ENCODE data around the gene NFX1. TPM values are rescaled to one million over a fixed set of nuclear protein-coding genes. Genes with fewer than 3 reads are reported as not detected.

Gene NFX1
- total RNA-seq, 1 donor from 2014 or later, result 34.1 TPM

GRCh38 chr9:33403941-33404787 is 113.8 kb downstream of the NFX1 start:
- TF ChIP-seq POLR2A (IDR thresholded peaks at IDR 0.05), result no peak
- no peak for TF ChIP-seq POLR2AphosphoS5 (IDR thresholded peaks at IDR 0.05; ENCODE audit: insufficient read depth in 1 of 2, low read depth in 1 of 2)
- TF ChIP-seq, protein P1, sequence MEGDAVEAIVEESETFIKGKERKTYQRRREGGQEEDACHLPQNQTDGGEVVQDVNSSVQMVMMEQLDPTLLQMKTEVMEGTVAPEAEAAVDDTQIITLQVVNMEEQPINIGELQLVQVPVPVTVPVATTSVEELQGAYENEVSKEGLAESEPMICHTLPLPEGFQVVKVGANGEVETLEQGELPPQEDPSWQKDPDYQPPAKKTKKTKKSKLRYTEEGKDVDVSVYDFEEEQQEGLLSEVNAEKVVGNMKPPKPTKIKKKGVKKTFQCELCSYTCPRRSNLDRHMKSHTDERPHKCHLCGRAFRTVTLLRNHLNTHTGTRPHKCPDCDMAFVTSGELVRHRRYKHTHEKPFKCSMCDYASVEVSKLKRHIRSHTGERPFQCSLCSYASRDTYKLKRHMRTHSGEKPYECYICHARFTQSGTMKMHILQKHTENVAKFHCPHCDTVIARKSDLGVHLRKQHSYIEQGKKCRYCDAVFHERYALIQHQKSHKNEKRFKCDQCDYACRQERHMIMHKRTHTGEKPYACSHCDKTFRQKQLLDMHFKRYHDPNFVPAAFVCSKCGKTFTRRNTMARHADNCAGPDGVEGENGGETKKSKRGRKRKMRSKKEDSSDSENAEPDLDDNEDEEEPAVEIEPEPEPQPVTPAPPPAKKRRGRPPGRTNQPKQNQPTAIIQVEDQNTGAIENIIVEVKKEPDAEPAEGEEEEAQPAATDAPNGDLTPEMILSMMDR (IDR thresholded peaks at IDR 0.05), result no peak
- DNase-seq (ENCODE audit: extremely low spot score in 2 of 2), result no peak
- no peak overlapping the region for H3K4me3 ChIP-seq
- no peaks in the 10 kb centered on the region for H3K36me3 ChIP-seq
- intact Hi-C loops (cut with DNase I), result no loop called here
- peaks cover 9% of the 10 kb centered on the region for H3K4me1 ChIP-seq
- H3K27ac ChIP-seq, result no peak overlapping the region
- no peaks in the 10 kb centered on the region for H3K9me3 ChIP-seq
- no peaks in the 10 kb centered on the region for H3K27me3 ChIP-seq

DNA sequence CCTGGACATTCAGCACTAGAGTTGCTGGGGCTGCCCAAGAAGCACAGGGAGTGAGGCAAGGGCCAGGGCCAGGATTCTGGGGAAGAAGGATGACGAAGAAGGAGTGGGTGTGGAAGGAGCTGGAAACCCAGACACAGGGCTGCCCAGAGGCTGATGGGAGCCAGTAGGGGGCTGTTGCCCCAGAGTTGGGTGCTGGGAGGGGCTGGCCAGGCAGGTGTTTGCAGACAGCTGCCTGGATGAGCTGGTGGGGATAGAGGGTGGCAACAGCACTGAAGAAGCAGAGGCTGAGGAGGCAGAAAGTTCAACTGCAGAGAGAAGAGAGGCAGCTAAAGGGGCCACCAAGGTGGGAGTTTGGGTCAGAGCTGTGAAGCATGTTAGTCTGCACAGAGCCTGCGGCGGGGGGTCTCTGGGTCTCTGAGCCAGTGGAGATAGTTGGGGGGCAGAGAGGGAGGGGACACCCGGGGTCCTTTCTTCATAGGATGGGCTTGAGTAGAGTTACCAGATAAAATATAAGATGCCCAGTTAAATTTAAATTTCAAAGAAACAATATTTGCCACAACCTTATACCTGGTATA is 114.6 kb downstream of the NFX1 start:
- H3K4me1 ChIP-seq, result peaks cover 9% of the 10 kb centered on the region
- TF ChIP-seq, protein P1 (IDR thresholded peaks at IDR 0.05), result no peak
- TF ChIP-seq POLR2A (IDR thresholded peaks at IDR 0.05) (no peak), POLR2AphosphoS5 (IDR thresholded peaks at IDR 0.05; ENCODE audit: insufficient read depth in 1 of 2, low read depth in 1 of 2) (no peak)
- no peaks in the 10 kb centered on the region for H3K9me3 ChIP-seq
- no peak overlapping the region for H3K27ac ChIP-seq
- H3K36me3 ChIP-seq, result no peaks in the 10 kb centered on the region
- H3K4me3 ChIP-seq, result no peak overlapping the region
- intact Hi-C loops (cut with DNase I), result no loop called here
- DNase-seq (ENCODE audit: extremely low spot score in 2 of 2), result no peak
- no peaks in the 10 kb centered on the region for H3K27me3 ChIP-seq

DNA sequence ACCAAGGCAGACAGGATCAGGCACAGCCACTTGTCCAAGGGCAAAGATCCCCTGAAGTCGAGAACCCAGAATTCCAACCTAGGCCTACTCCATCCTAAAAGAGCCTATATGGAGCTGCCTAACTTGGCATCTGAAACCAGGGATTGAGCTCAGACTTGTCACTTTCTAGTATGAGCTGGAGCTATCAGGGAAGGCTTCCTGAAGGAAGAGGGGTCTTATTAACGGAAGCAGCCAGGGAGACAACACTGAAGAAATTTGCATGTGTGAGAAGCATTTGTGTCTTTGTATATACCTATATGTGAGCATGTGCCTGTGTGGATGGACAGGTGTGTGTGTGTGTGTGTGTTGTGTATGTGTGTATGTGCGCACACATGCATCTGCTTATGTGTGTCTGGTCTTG is 116.7 kb downstream of the NFX1 start:
- DNase-seq (ENCODE audit: extremely low spot score in 2 of 2), result no peak
- H3K4me3 ChIP-seq, result no peak overlapping the region
- H3K27ac ChIP-seq, result no peak overlapping the region
- H3K9me3 ChIP-seq, result no peaks in the 10 kb centered on the region
- no peaks in the 10 kb centered on the region for H3K36me3 ChIP-seq
- intact Hi-C loops (cut with DNase I), result no loop called here
- no peaks in the 10 kb centered on the region for H3K27me3 ChIP-seq
- TF ChIP-seq POLR2AphosphoS5 (IDR thresholded peaks at IDR 0.05; ENCODE audit: insufficient read depth in 1 of 2, low read depth in 1 of 2), result no peak
- no peak for TF ChIP-seq POLR2A (IDR thresholded peaks at IDR 0.05)
- TF ChIP-seq, protein P1 (IDR thresholded peaks at IDR 0.05), result no peak
- peaks cover 9% of the 10 kb centered on the region for H3K4me1 ChIP-seq

DNA sequence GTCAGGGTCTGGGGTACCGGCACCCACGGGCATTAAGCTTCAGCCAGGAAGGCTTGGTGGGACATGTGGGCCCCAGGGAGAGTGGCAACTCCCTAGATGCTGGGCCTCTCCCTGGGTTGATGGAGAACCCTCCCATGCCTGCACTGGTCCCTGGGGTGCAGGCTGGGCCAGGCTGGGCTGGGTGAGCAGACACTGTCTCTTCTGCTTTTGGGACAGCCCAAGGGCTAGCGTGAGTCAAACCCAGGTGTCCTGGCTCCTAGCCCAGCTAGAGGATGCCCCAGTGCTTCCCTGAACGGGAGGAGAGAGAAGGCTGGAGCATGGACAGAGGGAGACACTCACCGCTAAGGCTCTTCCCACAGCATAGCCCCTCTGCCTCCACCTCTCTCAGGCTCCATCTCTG is 117.8 kb downstream of the NFX1 start:
- no peak for TF ChIP-seq POLR2A (IDR thresholded peaks at IDR 0.05)
- TF ChIP-seq POLR2AphosphoS5 (IDR thresholded peaks at IDR 0.05; ENCODE audit: insufficient read depth in 1 of 2, low read depth in 1 of 2), result no peak
- TF ChIP-seq, protein P1 (IDR thresholded peaks at IDR 0.05), result no peak
- H3K36me3 ChIP-seq, result no peaks in the 10 kb centered on the region
- peaks cover 9% of the 10 kb centered on the region for H3K4me1 ChIP-seq
- no peak overlapping the region for H3K27ac ChIP-seq
- H3K9me3 ChIP-seq, result no peaks in the 10 kb centered on the region
- intact Hi-C loops (cut with DNase I), result no loop called here
- H3K27me3 ChIP-seq, result no peaks in the 10 kb centered on the region
- DNase-seq (ENCODE audit: extremely low spot score in 2 of 2), result no peak
- H3K4me3 ChIP-seq, result no peak overlapping the region

GRCh38 chr9:33414268-33414667 is 124.0 kb downstream of the NFX1 start:
- peaks cover 48% of the 10 kb centered on the region for H3K4me1 ChIP-seq
- H3K27me3 ChIP-seq, result no peaks in the 10 kb centered on the region
- H3K27ac ChIP-seq, result peak overlapping the region; percentile 31
- H3K4me3 ChIP-seq, result no peak overlapping the region
- H3K9me3 ChIP-seq, result no peaks in the 10 kb centered on the region
- TF ChIP-seq POLR2A (IDR thresholded peaks at IDR 0.05) (no peak), POLR2AphosphoS5 (IDR thresholded peaks at IDR 0.05; ENCODE audit: insufficient read depth in 1 of 2, low read depth in 1 of 2) (no peak)
- TF ChIP-seq, protein P1 (IDR thresholded peaks at IDR 0.05), result no peak
- no peak for DNase-seq (ENCODE audit: extremely low spot score in 2 of 2)
- H3K36me3 ChIP-seq, result no peaks in the 10 kb centered on the region
- intact Hi-C loops (cut with DNase I), result no loop called here

All from vagina (tissue), 2 donors.